ENCODE measurements around the gene CGA. TPM values are rescaled to one million over a fixed set of nuclear protein-coding genes. Genes with fewer than 3 reads are reported as not detected.

The CGA gene
- total RNA-seq, 4 donors from 2014 or later: not detected

DNA sequence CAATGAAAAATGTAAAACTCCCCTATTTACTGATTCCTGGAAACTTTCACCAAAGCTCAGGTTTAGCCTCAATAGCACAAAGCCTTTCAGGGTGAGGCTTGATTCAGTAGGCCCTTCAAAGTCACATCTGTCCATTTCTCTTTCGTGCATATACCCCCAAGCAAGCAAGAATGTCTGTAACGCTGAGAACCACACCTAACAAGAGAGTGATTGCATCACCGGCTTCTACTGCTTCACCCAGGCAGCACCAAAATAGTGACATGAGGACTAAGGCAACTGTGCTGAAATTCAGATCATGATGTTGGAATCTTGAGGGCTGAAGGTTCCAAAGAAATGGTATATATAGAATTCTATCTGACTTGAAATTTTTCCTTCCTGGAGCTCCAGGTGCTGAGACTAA, 26.1 kb downstream of the CGA start:
- Histone ChIP-seq H3K27me3 (no peaks in the 10 kb centered on the region), H3K9me3 (no peaks in the 10 kb centered on the region), H3K4me1 (no peaks in the 10 kb centered on the region), H3K4me3 (no peak overlapping the region), H3K36me3 (no peaks in the 10 kb centered on the region), H3K27ac (no peak overlapping the region)
- intact Hi-C loops (cut with DNase I; ENCODE audit: low total_unique reads): no loop called here
- no peak for DNase-seq
- TF ChIP-seq, protein P1, sequence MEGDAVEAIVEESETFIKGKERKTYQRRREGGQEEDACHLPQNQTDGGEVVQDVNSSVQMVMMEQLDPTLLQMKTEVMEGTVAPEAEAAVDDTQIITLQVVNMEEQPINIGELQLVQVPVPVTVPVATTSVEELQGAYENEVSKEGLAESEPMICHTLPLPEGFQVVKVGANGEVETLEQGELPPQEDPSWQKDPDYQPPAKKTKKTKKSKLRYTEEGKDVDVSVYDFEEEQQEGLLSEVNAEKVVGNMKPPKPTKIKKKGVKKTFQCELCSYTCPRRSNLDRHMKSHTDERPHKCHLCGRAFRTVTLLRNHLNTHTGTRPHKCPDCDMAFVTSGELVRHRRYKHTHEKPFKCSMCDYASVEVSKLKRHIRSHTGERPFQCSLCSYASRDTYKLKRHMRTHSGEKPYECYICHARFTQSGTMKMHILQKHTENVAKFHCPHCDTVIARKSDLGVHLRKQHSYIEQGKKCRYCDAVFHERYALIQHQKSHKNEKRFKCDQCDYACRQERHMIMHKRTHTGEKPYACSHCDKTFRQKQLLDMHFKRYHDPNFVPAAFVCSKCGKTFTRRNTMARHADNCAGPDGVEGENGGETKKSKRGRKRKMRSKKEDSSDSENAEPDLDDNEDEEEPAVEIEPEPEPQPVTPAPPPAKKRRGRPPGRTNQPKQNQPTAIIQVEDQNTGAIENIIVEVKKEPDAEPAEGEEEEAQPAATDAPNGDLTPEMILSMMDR (IDR thresholded peaks at IDR 0.05): no peak
- TF ChIP-seq POLR2A (IDR thresholded peaks at IDR 0.05): no peak

DNA sequence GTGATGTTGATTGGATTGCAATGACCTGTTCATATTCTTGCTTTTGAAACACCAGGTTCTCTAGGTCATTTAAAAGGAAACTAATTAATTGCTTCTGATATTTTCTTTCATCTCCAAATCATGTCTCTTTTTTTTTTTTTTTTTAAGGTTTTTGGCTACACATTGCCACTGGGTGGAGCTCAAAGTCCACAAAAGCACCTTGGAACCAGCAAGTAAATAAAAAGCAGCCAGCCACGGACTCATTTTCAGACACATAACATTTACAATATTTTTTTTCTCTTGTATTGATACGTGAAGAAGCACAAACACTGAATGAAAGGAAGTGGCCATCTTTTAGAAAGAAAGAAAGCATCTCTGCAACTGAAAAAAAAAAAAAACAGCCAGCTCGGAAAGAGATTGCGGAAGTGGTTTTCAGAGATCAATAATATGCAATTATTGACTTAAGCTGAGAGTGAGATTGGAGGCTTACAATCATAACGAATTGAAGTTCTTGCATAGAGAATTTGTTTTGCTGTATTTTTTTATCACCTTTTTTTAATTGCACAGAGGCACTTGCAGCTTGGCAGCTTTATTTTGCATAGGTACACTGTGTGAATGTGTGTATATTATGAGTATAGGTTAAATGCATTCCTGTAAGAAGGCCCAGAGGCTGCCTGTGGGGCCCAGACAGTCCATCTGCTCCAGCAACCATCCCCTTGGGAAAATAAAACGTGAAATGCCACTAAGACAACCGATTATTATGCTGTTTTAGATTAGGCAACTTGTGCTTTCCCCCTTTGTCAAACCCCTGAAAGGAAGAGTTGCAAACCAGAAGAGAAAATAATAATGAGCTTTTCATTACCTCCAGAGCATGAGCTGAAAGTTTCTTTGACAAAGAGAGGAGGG, 28.2 kb downstream of the CGA start:
- Histone ChIP-seq H3K4me3 (no peak overlapping the region), H3K27me3 (no peaks in the 10 kb centered on the region), H3K36me3 (no peaks in the 10 kb centered on the region), H3K27ac (no peak overlapping the region), H3K9me3 (no peaks in the 10 kb centered on the region), H3K4me1 (no peaks in the 10 kb centered on the region)
- TF ChIP-seq POLR2A (IDR thresholded peaks at IDR 0.05): no peak
- TF ChIP-seq, protein P1 (IDR thresholded peaks at IDR 0.05): peak; percentile 36 to 47 (median 43)
- intact Hi-C loops (cut with DNase I; ENCODE audit: low total_unique reads): no loop called here
- peak; percentile 25 to 36 for DNase-seq

DNA sequence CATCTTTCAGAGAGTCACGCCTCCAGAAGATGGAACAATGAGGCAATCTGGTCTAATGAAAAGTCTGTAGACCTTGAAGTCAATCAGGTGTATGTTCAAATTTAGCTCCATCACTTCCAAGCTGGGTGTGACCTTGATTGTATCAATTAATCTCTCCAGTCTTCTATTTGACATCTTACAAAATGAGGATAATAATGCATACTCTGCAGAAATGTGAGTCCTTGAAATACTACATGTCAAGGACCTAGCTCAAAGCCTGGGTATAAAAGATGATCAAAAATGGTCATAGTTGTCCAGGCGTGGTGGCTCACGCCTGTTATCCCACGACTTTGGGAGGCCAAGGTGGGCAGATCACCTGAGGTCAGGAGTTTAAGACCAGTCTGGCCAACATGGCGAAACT, 29.8 kb downstream of the CGA start:
- intact Hi-C loops (cut with DNase I; ENCODE audit: low total_unique reads): no loop called here
- TF ChIP-seq, protein P1 (IDR thresholded peaks at IDR 0.05): no peak
- TF ChIP-seq POLR2A (IDR thresholded peaks at IDR 0.05): no peak
- H3K27me3 ChIP-seq: no peaks in the 10 kb centered on the region

DNA sequence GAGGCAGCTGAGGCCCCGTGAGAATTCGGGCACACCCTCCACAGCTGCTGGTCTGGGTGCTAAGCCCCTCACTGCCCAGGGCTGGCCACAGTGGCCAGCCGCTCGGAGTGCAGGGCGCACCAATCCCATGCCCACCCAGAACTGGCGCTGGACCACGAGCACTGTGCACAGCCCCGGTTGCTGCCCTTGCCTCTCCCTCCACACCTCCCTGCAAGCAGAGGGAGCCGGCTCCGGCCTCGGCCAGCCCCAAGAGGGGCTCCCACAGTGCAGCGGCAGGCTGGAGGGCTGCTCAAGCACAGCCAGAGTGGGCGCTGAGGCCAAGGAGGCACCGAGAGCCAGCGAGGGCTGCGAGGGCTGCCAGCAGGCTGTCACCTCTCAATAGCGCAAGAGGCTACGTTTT, 35.0 kb downstream of the CGA start:
- no peak for DNase-seq
- no peaks in the 10 kb centered on the region for H3K36me3 ChIP-seq
- no peak overlapping the region for H3K4me3 ChIP-seq
- no peak overlapping the region for H3K27ac ChIP-seq
- TF ChIP-seq, protein P1 (IDR thresholded peaks at IDR 0.05): no peak
- no peak for TF ChIP-seq POLR2A (IDR thresholded peaks at IDR 0.05)
- no peaks in the 10 kb centered on the region for H3K9me3 ChIP-seq
- H3K4me1 ChIP-seq: no peaks in the 10 kb centered on the region
- intact Hi-C loops (cut with DNase I; ENCODE audit: low total_unique reads): no loop called here
- H3K27me3 ChIP-seq: no peaks in the 10 kb centered on the region

More for the DNA sequence above, 29.8 kb downstream of the CGA start:
- H3K9me3 ChIP-seq: no peaks in the 10 kb centered on the region
- H3K4me1 ChIP-seq: no peaks in the 10 kb centered on the region
- H3K27ac ChIP-seq: no peak overlapping the region
- no peaks in the 10 kb centered on the region for H3K36me3 ChIP-seq
- H3K4me3 ChIP-seq: no peak overlapping the region
- DNase-seq: no peak

DNA sequence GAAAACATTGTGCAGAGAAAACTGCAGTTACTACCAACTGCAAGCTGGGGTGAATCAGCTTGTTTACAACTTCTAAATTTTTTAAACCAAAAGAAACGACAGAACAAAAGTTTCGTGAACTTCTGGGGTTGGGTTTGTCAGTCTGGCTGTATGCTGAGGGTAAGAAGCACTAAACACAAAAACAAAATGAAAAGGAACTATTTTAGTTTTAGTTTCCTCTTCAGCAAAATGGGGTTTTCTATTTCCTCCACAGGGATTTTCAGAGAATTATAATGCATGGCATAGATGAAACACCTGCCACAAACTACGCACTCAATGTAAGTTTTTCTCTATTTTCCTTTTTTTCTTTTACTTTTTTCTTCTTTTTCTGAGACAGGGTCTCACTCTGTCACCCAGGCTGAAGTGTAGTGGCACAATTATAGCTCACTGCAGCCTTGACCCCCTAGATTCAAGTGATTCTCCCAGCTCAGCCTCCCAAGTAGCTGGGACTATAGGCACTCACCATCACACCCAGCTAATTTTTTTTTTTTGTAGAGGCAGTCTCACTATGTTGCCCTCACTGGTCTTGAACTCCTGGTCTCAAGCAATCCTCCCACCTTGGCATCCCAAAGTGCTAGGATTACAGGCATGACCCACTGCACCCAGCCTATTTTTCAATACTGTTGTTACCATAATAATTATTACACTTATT, 40.6 kb downstream of the CGA start:
- Histone ChIP-seq H3K27me3 (no peaks in the 10 kb centered on the region), H3K27ac (no peak overlapping the region), H3K4me1 (no peaks in the 10 kb centered on the region), H3K9me3 (no peaks in the 10 kb centered on the region), H3K36me3 (no peaks in the 10 kb centered on the region), H3K4me3 (no peak overlapping the region)
- no peak for DNase-seq
- intact Hi-C loops (cut with DNase I; ENCODE audit: low total_unique reads): no loop called here
- TF ChIP-seq, protein P1 (IDR thresholded peaks at IDR 0.05): no peak
- no peak for TF ChIP-seq POLR2A (IDR thresholded peaks at IDR 0.05)

Measured in uterus (tissue), 4 donors.